M059J (cell line): ENCODE results near the gene SLK. TPM values are rescaled to one million over a fixed set of nuclear protein-coding genes. Genes with fewer than 3 reads are reported as not detected.

Experiments used
- DNase-seq: peaks from one replicate; pipeline ENCODE4 v3.0.0-alpha.2; 2012; ENCODE audit warnings: low read depth
- total RNA-seq: library from RNA; depleted of rRNA; stranded (reverse); fragments of >200 nt; shearing (Covaris generic); gene quantifications from 2 replicates; pipeline ENCODE4 v1.2.3, GENCODE V29; 2014

The SLK gene
- total RNA-seq, 1 experiment from 2014 or later: 22.1 TPM

DNA sequence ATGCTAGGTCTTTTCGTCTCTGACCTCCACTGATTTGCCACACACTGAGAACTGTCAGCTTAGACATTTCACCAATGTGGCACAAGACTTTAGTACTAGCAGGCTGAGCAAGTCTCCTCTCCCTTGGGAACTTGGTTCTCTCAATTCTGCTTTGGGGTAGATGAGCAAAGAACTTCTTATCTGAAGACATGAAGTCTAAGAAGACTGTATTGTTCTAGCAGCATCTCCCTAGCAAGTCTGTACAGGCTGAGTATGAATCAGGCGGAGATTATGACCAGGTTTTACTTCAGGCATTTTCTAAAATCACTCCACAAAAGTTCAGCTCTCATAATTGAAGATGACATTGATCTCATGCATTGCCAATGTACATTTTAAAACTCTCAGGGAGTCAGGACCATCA, 25.1 kb upstream of the SLK start:
- DNase-seq: no peak

DNA sequence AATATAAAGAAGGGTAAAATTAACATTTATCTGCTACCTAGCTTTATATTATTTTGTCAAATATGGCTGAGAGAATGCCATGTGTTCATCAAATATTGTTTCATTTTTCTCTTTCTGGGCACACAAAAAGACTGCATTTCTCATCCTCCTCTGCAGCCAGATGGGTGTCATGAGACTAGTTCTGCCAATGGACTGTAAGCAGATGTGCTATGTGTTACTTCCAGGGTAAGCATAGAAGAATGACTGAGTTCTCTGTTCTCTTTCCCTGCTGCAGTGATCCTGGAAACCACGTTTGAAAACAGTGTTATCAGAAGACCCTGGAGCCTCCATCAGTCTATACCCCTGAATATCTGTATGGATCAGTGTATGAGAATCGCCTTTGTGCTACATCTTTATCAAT, 24.1 kb upstream of the SLK start:
- no peak for DNase-seq

DNA sequence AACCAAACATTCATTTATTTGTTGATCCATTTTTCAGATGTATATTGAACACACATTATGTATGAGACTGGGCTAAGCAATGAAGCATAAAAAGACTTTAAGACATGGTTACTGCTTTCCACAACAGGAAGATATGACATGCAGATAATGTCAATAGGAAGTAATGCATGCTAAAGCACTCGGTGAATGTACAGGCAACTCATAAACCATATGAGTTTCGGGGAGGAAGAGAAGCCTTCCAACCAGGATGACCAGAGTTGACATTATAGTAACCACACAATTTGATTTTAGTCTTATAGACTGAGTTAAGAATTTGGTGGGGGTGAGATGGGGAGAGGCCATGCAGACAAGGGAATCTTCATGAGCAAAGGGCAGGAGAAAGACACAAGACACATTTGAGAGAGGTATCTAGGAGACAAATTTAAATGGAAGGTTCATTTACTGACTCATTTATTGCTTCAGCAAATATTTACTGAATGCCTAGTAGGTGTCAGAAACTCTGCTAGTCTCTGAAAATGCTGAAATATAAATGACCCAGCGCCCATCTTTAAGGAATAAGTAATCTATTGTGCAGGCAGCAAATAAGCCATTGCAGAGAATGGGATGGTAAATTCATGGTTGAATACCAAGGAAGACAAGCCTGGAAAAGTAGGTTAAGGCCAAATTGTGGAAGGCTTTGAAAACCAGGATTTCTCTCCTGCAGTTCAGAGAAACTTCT, 19.0 kb upstream of the SLK start:
- DNase-seq: no peak

DNA sequence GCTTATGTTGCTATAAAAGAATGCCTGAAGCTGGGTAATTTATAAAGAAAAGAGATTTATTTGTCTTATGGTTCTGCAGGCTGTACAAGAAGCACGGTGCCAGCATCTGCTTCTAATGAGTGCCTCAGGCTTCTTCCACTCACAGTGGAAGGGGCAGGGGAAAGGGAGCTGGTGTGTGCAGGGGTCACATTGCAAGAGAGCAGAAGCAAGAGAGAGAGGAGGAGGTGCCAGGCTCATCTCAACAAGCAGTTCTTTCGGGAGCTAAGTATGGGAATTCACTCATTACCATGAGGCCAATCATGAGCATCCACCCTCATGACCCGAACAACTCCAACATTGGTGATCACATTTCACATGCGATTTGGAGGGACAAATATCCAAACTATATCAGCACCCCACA, 17.2 kb upstream of the SLK start:
- DNase-seq: no peak

DNA sequence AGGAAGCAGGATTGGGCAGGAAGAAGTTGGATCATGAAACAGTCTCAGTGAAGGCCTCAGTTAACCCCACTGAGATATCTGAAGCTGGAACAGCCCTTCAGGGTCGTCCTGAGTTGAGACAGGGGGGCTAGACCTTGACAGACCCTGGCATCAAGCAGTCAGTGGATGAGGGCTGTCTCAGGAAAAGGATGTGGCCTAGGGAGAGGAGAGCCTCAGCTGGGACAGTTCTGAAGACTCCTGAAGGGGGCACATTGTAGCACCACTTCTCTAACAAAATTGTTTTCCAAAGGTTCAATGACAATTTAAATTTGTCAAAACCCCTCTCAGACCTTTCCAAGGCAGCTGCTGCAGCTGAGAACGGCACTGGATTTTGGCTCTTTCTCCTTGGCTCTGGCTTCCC, 15.8 kb upstream of the SLK start:
- no peak for DNase-seq

DNA sequence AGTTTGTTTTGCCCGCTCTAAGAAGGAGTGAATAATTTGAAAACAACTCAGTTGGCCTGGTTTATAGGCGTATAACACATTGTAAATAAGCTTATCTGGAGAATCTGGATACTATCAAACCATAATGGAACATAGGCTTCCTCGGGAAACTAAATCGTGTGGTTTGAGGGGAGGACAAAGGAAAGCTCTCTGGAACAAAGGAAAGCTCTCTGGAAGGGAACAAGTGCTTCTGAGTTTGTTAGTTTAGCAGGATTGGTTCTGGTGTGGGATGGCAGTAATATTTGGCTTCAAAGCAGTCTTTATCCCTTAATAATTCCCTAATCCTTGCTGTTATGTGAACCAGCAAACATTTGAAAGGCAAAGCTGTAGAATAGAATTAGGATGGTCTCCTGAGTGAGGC, 15.0 kb upstream of the SLK start:
- DNase-seq: no peak

DNA sequence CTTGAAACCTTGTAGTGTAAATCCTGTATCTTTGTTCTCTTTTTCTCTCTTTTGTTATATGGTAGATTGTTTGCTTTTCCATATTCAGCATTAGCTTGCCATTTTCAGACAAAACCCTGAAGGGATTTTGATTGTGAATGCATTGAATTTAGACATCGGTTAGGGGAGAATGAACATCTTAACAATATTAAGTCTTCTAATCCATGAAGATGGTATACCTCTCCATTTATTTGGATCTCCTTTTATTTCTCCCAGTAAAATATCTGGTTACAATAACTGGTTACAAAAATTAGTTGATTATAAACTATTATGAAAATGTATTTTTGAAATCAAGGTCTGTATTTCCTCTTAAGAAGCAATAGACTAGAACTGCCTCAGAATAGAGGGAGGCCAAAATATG, 12.4 kb upstream of the SLK start:
- no peak for DNase-seq

DNA sequence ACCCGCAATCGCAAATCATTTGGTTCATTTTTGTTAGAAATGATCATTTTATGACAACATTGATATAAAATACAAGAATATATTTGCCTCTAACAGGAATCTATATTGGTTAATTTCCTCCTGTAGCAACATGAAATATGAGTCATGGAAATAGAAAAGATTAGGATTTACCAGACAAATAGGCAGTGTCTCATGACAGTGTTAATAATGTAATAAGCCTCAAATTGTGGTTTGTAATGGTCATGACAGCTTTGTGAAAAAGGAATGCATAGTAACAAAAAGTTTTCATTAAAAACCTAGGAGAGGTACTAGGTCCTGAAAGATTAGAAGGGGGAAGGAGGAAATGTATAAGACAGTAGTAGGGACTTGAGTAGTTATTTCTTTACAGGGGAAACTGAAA, 7.9 kb upstream of the SLK start:
- DNase-seq: no peak

DNA sequence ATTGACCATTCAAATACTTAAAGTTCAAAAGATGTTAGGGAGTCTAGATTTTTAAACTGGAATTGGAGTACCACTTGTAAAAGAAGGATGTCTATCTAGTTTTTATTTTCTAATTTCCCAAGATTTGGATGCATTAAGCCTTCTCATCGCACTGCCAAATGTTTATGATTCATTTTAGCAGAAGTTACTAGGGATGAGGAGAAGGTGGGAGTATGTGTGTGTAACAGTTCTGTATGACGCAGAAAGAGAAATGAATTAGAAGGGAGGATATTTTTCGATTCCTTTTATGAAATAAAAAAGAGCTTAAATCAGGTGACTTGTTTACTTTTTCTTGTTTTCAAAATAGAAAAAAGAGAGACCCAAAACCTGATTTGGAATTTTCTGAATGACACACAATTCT, 6.8 kb upstream of the SLK start:
- DNase-seq: no peak

DNA sequence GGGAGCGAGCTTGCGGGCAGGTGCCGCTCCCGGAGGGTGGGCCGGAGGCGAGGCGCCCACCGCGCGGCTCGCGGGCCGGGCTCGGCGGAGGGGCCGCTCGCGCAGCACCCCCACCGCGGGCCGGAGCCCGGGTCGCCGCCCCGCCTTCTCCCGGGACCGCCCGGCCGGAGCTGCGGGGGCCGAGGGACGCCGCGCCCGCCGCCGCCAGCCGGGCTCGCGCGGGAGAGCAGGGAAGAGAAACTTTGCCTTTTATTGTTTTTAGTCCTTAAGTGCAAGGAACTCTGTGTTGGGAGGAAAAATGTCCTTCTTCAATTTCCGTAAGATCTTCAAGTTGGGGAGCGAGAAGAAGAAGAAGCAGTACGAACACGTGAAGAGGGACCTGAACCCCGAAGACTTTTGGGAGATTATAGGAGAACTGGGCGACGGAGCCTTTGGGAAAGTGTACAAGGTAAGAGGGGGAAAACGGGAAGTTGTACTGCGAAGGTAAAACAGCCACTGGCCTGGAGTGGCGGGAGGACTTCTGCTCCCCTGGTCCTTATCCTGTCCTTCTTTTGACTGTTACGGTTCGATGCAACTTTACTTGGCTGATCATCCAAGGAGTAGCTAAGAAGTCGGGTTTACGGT, 620 bp downstream of the SLK start:
- peak; percentile 51 for DNase-seq

DNA sequence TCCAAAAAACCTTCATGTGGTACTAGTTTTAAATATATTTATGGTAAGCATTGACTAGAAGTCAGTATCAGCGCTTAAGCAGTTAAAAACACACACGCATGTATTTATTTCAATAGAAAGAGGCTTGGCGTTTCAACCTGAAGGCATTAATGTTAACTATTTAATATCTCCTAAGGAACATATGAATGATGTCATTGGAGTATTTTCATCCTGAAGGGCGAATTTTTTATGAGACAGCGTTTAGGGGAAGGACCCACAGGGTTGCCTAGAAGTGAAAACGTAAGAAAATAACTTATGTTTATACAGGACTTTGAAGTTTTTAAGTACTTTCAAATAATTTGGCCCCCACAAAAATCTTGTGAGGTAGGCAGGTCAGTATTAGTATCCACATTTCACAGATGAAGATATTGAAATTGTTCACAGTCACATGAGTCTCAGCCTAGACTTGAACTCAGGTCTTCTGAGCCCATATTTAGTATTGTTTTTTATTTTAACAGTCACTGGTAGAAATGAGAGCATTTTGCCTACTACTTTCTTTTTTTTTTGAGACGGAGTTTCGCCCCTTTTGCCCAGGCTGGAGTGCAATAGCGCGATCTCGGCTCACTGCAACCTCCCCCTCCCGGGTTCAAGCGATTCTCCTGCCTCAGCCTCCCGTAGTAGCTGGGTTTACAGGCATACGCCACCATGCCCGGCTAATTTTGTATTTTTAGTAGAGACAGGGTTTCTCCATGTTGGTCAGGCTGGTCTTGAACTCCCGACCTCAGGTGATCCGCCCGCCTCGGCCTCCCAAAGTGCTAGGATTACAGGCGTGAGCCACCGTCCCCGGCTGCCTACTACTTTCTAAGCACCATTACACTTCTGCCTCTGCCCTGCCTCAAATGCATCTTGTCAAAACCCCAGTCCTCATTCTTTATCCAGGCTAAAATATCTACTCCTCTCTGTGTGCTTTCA, 1.8 kb downstream of the SLK start:
- peak; percentile 18 for DNase-seq

DNA sequence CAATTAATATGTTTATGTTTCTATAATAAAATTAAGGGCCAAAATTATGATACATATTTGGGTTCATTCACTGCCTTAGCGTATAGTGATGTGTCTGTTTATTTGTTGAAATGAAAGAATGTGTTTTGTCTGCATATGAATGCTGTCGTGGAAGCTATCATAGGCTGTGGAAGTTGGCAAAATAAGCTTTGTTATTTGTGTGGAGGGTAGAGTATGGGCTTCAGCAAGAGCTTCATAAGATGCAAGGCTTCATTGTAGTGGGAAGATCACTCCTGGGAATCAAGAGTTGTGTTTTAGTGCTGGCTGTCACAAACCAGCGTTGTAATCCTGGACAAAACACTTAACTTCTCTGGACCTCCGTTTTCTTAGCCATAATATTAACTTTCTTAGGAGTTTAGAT, 2.5 kb downstream of the SLK start:
- no peak for DNase-seq

DNA sequence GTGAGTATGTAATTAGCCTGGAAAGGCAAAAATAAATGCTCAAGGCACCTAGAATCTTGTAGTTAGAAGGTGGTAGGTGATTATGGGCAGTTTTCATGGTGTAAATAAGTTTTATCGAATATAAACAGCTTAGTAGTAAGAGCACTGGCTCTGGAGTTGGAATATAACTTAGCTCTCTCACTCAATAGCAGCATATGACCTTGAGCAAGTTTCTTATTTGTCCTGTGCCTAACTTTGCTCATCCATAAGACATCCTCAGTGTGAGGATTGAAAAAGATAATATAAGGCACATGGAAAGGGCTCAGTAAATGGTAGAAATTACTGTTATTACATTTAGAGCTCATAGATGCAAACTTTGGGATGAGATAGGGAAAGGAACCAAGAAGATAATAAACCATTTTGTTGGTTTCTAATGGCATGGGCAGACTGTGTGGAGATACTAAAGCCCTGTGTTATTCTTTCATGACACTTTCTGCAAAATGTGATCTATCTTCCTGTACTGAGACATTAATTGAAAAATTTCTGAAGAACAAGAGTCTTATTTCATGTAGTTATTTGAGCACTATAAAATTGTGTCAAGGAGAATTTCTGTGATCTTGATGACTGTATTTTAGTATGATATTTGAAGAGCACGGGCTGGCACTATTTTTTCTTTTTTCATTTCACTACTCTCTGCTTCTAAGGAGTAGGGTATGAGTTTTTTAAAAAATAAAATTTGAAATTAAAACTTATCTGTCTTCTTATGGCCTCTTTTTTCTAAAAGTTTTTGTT, 3.1 kb downstream of the SLK start:
- DNase-seq: no peak

DNA sequence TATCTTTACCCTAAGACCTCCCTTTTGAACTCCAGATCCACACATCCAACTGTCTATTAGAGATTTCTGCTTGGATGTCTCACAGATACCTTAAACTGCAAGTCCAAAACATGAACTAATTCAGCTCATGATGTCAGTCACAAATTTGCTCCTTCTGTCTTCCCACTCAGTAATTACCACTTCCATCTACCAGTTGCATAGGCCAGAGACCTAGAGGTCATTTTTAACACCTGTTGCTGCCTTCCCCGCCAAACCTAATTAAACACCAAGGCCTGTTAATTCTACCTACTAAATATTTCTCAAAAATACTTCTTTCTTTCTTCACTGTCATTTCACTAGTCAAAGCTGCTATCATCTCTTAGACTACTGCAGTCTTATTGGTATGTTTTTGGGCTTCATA, 8.2 kb downstream of the SLK start:
- DNase-seq: no peak

DNA sequence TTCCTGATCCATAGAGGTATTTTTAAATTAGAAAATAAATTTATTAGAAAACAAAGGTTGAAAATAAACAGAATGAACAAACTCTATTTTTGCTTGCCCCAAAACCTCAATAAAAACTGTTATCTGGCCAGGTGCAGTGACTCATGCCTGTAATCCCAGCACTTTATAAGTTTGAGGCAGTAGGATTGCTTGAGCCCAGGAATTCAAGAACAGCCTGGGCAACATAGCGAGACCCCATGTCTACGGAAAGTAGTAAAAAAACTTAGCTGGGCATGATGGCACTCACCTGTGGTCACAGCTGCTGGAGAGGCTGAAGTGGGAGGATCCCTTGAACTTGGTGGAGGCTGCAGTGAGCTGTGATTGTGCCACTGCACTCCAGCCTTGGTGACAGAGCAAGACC, 10.3 kb downstream of the SLK start:
- peak; percentile 20 for DNase-seq

DNA sequence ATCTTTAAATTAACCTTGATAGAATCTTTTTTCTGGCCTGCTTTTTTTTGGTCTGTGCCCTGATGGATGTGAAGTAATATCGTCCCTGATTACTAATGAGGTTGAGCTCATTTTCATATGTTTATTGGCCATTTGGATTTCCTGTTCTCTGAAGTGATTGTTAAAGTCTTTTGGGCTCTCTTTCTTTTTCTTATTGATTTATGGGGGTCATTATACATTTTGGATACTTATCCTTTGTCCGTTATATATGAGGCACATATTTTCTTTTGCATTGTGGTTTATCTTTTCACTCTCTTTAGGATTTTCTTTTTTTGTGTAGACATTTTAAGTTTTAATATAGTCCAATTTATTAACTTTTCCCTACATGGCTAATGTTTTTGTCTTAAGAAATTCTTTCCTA, 12.6 kb downstream of the SLK start:
- DNase-seq: no peak

DNA sequence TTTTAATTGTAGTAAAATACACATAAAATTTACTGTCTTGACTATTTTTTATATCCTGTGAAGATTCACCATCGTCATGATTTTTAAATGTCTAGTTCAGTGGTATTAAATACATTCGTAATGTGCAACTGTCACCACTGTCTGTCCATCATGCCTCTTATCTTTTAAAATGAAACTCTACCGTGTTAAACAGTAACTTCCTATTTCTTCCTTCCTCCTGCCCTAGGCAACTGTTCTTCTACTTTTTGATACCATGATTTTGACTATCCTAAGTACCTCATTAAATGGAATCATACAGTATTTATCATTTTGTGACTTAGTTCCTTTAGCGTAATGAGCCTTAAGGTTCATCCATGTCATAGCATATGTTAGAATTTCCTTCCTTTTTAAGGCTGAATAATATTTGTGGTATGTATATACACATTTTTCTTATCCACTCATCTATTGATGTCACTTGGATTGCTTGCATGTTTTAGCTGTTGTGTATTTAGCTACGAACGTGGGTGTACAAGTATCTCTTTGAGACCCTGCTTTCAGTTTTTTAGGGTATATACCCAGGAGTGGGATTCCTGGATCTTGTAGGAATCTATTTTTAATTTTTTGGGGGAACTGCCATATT, 13.5 kb downstream of the SLK start:
- DNase-seq: no peak

DNA sequence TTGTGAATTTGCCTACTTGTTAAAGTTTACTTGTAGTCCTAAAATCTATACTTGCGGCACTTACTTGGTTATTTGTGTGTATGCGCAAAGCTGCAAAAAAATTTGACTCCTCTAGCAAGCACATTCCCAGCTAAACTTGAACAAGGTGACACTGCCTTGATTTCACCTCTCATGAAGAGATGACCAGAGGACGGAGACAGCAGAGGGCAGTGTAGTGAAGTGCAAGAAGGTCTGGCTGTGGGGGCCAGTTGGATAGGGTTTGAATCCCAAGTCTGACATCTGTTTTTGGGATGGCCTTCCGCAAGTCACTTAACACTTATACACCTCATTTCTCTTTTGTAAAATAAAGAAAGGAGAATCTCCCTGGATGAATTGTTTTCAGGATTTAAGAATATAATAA, 15.7 kb downstream of the SLK start:
- peak; percentile 14 for DNase-seq

DNA sequence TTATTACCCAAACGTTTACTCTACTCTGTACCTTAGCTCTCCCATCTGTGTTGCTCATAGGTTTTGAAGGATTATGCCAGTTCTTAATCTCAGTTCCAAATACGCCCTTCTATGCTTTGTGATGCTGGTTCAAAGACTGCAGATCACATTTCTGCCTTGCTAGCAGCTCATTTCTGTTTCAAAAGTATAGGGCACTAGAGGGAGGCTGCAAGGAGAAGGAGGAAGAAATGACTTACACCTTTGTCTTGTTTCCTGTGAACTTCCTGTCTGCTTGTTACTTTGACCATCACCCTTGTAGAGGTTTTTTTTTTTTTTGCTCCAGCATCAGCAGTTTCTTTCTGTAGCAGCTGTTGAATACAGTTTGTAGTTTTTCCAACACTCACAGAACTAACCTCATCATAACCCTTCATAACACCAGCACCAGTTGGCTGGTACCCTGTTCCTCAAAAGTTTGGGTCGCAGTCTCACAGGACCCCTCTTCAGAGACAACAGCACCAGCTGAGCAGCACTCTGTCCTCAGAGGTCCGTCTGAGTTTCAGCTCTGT, 16.5 kb downstream of the SLK start:
- DNase-seq: peak; percentile 17

DNA sequence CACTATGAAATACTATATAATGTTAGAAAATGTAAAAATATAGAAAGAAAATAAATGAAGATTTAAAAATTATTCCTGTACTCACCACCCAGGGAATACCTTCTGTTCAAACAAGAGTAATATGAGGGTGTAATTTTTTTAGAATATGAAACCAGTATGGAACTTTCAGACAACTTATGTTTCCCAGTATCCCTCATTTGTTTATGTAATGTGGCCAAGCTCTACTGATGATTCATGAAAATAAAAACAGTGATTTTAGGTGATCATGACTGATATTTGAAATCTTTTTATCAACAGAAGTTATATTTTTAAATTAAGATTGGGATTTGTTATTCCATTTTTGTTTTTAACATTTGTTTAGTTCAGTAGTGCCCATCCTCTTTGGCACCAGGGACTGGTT, 18.8 kb downstream of the SLK start:
- peak; percentile 17 for DNase-seq

DNA sequence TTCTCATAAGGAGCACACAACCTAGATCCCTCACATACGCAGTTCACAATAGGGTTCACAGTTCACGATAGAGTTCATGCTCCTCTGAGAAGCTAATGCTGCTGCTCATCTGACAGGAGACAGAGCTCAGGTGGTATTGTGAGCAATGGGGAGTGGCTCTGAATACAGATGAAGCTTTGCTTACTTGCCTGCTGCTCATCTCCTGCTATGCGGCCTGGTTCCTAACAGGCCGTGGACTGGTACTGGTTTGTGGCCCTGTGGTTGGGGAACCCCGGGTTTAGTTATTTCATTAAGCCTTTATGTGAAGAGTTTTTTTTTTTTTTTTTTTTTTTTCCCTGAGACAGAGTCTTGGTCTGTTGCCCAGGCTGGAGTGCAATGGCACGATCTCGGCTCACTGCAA, 19.4 kb downstream of the SLK start:
- peak; percentile 4 for DNase-seq
